ENCODE data around the gene SLC37A2. TPM values are rescaled to one million over a fixed set of nuclear protein-coding genes. Genes with fewer than 3 reads are reported as not detected.
"Not testable (repeated sequence)": the region's sequence is repeated elsewhere in the genome, so short reads cannot be mapped to it uniquely, and the experiment has no call there.

SLC37A2 gene
- total RNA-seq, 1 donor from 2014 or later: 0.54 TPM

DNA sequence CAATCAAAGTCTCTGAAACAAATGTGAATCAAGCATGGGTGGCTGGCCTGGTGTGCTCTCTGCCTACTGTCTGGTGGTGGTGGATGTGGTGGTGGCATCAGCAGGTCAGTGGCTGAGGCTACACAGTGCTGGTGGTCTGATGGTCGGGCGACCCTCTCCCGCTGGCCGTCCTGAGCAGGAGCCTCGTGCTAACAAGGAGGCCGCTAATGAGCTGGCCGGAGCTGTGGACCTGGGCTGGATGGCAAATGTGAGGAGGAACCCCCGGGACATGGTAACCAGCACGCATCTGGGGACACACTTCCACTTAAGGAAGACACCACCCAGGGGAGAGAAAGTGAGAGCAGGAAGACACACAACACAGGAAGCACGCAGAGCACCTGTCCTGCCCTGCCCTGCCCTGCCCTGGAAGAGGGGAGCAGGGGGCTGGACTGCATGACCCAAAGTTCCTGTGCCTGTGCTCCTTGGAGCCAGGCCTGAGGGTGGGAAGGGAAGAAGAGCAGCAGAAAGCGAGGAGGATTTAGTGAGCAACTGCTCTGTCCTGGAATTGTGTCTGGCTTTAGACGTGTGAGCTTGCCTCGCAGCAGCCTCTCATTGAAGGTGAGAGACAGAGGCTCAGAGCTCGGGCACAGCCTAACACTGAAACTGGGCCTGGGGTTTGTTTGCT, 23.7 kb downstream of the SLC37A2 start:
- DNase-seq (ENCODE audit: low spot score in 2 of 2, unreplicated experiment in 2 of 2): no peak
- Mint-ChIP-seq H3K36me3 (no peaks in the 10 kb centered on the region), H3K4me3 (no peak overlapping the region), H3K27ac (no peak overlapping the region), H3K27me3 (ENCODE audit: low read depth) (peaks cover 8% of the 10 kb centered on the region), H3K4me1 (peaks cover 8% of the 10 kb centered on the region), H3K9me3 (no peaks in the 10 kb centered on the region)
- no peak for TF ChIP-seq CTCF (IDR thresholded peaks at IDR 0.05; ENCODE audit: unreplicated experiment)

GRCh38 chr11:125088123-125088522, 25.0 kb downstream of the SLC37A2 start:
- no peak for DNase-seq (ENCODE audit: low spot score in 2 of 2, unreplicated experiment in 2 of 2)
- H3K27me3 Mint-ChIP-seq (ENCODE audit: low read depth): peaks cover 8% of the 10 kb centered on the region
- H3K9me3 Mint-ChIP-seq: no peaks in the 10 kb centered on the region
- H3K27ac Mint-ChIP-seq: no peak overlapping the region
- peaks cover 11% of the 10 kb centered on the region for H3K4me1 Mint-ChIP-seq
- H3K36me3 Mint-ChIP-seq: no peaks in the 10 kb centered on the region
- H3K4me3 Mint-ChIP-seq: no peak overlapping the region
- TF ChIP-seq CTCF (IDR thresholded peaks at IDR 0.05; ENCODE audit: unreplicated experiment): no peak

- DNase-seq (ENCODE audit: low spot score in 2 of 2, unreplicated experiment in 2 of 2): no peak
- peaks cover 8% of the 10 kb centered on the region for H3K27me3 Mint-ChIP-seq (ENCODE audit: low read depth)
These were observed 25.7 kb downstream of the SLC37A2 start for GRCh38 chr11:125088576-125089455.

DNA sequence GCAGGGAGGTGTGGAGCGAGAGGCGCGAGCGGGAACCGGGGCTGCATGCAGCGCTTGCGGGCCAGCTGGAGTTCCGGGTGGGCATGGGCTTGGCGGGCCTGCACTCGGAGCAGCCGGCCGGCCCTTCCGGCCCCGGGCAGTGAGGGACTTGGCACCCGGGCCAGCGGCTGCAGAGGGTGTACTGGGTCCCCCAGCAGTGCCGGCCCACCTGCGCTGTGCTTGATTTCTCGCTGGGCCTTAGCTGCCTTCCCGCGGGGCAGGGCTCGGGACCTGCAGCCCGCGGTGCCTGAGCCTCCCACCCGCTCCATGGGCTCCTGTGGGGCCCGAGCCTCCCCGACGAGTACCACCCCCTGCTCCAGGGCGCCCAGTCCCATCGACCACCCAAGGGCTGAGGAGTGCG, 26.4 kb downstream of the SLC37A2 start:
- not testable (repeated sequence) for H3K36me3 Mint-ChIP-seq; H3K27ac Mint-ChIP-seq; H3K9me3 Mint-ChIP-seq; H3K27me3 Mint-ChIP-seq (ENCODE audit: low read depth); DNase-seq (ENCODE audit: low spot score in 2 of 2, unreplicated experiment in 2 of 2); H3K4me3 Mint-ChIP-seq
- peaks cover 11% of the 10 kb centered on the region for H3K4me1 Mint-ChIP-seq

More at GRCh38 chr11:125088576-125089455, 25.7 kb downstream of the SLC37A2 start:
- Mint-ChIP-seq H3K36me3 (no peaks in the 10 kb centered on the region), H3K9me3 (no peaks in the 10 kb centered on the region), H3K4me1 (peaks cover 11% of the 10 kb centered on the region), H3K27ac (no peak overlapping the region), H3K4me3 (no peak overlapping the region)
- TF ChIP-seq CTCF (IDR thresholded peaks at IDR 0.05; ENCODE audit: unreplicated experiment): no peak

DNA sequence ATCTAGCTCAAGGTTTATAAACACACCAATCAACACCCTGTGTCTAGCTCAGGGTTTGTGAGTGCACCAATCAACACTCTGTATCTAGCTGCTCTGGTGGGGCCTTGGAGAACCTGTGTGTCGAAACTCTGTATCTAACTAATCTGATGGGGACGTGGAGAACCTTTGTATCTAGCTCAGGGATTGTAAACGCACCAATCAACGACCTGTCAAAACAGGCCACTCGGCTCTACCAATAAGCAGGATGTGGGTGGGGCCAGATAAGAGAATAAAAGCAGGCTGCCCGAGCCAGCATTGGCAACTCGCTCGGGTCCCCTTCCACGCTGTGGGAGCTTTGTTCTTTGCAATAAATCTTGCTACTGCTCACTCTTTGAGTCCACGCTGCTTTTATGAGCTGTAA, 27.0 kb downstream of the SLC37A2 start:
- not testable (repeated sequence) for DNase-seq (ENCODE audit: low spot score in 2 of 2, unreplicated experiment in 2 of 2); H3K27ac Mint-ChIP-seq; H3K36me3 Mint-ChIP-seq; H3K4me3 Mint-ChIP-seq; H3K9me3 Mint-ChIP-seq; H3K27me3 Mint-ChIP-seq (ENCODE audit: low read depth)
- H3K4me1 Mint-ChIP-seq: peaks cover 11% of the 10 kb centered on the region

DNA sequence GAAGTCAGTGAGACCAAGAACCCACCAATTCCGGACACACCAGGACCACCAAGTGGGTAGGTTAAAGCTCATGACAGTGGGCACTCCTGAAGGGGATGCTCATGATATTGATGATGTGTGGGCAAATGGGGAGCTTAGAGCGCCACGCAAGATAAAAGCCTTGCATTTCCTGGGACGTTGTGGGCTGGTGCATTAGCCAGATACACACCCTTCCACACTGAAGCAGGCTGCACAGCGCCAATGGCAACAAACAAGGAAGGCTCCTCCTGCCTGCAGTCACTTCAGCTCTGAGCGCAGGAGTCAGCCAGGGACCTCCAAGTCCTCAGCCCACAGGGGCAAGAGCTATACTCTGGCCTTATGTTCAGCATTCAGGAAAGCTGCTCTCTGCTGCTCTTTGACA, 27.7 kb downstream of the SLC37A2 start:
- peaks cover 11% of the 10 kb centered on the region for H3K4me1 Mint-ChIP-seq
- no peaks in the 10 kb centered on the region for H3K9me3 Mint-ChIP-seq
- DNase-seq (ENCODE audit: low spot score in 2 of 2, unreplicated experiment in 2 of 2): no peak

More for the DNA sequence above, 27.7 kb downstream of the SLC37A2 start:
- Mint-ChIP-seq H3K4me3 (no peak overlapping the region), H3K36me3 (no peaks in the 10 kb centered on the region), H3K27me3 (ENCODE audit: low read depth) (peaks cover 3% of the 10 kb centered on the region), H3K27ac (no peak overlapping the region)
- TF ChIP-seq CTCF (IDR thresholded peaks at IDR 0.05; ENCODE audit: unreplicated experiment): no peak
